GM06990 (cell line): Measurements from ENCODE around the gene FAM20C.

Experiments used
- DNase-seq: peaks from one replicate; pipeline ENCODE4 v3.0.0-alpha.2; 2011; ENCODE audit not compliant: insufficient read length; ENCODE audit errors: extremely low read depth
- H3K27me3 ChIP-seq: replicated peaks from 2 replicates; pipeline ENCODE4 v1.6.0; 2011; ENCODE audit warnings: low read length; ENCODE audit not compliant: control insufficient read depth, insufficient read depth
- H3K36me3 ChIP-seq: 2 replicates; pipeline ENCODE4 v1.5.1; 2011; ENCODE audit warnings: low read length; ENCODE audit not compliant: control insufficient read depth, insufficient read depth
- H3K4me3 ChIP-seq: replicated peaks from 2 replicates; pipeline ENCODE4 v1.5.1; 2011; ENCODE audit warnings: low read depth, mild to moderate bottlenecking, control low read depth, low read length
- TF ChIP-seq, protein P1 (sequence below): IDR thresholded peaks from 2 replicates; pipeline ENCODE4 v1.5.1; 2011; ENCODE audit warnings: low read length, control low read depth, mild to moderate bottlenecking, inconsistent platforms; ENCODE audit not compliant: insufficient read depth, poor library complexity, severe bottlenecking

The FAM20C gene

DNA sequence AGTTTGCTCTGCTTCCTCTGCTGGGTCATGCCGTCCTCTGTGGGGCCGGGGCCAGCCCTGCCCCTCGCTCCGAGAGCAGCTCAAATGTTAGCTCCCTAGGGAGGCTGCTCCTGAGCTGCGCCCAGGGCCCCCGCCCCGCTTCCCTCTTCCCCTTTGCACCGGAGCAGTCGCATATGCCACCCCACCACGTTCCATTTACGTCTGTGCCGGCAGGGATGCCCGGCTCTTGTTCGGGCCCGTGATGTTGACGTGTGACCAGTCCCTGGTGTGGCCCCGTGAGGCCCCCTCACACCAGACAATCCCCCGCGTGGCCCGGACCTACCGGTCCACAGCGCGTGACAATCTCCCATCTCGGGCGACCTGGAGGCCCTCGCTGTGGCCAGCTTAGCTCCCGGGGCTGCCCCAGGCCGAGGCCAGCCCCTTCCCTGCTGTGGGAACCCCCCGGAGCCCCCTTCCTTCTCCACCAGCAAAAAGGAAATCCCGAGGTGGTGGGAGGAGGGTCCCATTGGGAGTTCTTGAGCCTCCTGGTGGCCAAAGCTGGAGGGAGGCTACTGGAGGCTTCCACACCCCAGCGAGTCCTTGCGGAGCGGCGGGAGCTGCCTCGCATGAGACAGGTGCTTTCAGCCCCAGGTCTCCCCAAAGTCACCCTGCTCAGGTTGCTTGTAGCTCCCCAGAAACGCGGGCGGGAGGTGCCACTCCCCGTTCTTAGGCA lies 15.2 kb downstream of the FAM20C start:
- Histone ChIP-seq H3K27me3 (no peaks in the 10 kb centered on the region), H3K36me3 (no peaks in the 10 kb centered on the region), H3K4me3 (no peak overlapping the region)
- TF ChIP-seq, protein P1, sequence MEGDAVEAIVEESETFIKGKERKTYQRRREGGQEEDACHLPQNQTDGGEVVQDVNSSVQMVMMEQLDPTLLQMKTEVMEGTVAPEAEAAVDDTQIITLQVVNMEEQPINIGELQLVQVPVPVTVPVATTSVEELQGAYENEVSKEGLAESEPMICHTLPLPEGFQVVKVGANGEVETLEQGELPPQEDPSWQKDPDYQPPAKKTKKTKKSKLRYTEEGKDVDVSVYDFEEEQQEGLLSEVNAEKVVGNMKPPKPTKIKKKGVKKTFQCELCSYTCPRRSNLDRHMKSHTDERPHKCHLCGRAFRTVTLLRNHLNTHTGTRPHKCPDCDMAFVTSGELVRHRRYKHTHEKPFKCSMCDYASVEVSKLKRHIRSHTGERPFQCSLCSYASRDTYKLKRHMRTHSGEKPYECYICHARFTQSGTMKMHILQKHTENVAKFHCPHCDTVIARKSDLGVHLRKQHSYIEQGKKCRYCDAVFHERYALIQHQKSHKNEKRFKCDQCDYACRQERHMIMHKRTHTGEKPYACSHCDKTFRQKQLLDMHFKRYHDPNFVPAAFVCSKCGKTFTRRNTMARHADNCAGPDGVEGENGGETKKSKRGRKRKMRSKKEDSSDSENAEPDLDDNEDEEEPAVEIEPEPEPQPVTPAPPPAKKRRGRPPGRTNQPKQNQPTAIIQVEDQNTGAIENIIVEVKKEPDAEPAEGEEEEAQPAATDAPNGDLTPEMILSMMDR = no peak
- no peak for DNase-seq

DNA sequence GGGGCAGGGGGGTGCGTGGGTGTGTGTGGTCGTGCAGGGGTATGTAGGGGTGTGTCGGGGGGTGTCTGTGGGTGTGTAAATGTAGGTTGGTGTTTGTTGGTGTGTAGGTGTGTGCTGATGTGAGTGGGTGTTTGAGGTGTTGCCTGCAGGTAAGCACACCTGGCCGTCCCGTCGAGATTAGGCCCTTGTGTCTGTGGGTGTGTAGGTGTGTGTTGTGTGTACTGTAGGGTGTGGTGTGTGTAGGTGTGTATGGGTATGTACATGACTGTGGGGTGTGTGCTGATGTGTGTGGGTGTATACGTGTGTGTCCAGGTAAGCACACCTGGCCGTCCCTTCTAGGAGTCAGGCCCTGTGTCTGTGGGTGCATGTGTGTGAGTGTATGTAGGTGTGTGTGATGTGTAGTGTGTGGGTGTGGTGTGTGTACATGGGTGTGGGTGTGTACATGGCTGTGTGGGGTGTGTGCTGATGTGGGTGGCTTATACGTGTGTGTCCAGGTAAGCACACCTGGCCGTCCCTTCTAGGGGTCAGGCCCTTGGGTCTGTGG lies 15.8 kb downstream of the FAM20C start:
- no peak overlapping the region for H3K4me3 ChIP-seq
- no peak for DNase-seq
- H3K27me3 ChIP-seq = no peaks in the 10 kb centered on the region
- TF ChIP-seq, protein P1 = no peak
- H3K36me3 ChIP-seq = no peaks in the 10 kb centered on the region

DNA sequence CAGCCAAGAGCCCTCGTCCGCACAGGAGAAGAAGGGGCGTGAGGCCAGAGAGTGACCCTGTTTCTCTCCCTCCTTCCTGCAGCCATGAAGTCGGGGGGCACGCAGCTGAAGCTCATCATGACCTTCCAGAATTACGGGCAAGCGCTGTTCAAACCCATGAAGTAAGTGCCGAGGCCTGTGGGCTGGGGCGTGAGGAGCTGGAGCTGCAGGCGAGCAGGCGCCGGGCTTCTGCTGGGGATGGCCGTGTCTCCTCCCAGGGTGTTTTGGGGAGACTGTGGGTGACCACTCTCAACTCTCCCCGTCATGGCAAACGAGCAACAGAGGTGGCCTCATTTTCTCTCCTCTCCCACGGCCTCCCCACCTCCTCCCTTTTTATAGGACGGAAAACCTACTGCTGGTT lies 16.4 kb downstream of the FAM20C start:
- TF ChIP-seq, protein P1 = no peak
- no peaks in the 10 kb centered on the region for H3K36me3 ChIP-seq
- DNase-seq = no peak
- H3K4me3 ChIP-seq = no peak overlapping the region
- H3K27me3 ChIP-seq = no peaks in the 10 kb centered on the region

DNA sequence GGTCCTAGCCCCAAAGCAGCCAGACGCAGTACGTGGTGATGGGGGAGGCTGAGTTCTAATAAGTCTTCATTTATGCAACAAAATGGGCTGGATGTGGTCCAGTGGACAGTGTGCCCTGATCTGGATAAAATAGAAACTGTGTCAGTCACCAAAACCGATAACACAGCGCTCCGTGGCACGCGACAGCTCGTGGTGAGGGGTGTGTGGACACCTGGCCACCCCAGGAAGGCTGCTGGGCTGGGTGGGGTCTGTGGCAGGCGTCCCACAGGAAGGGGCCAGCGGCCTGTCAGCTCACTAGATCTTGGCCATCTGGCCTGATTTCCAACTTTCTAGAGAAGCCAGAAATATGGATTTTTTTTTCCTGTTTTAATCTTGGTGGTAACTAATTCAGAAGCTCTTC lies 17.0 kb downstream of the FAM20C start:
- no peak for DNase-seq
- no peaks in the 10 kb centered on the region for H3K36me3 ChIP-seq
- H3K4me3 ChIP-seq = no peak overlapping the region
- H3K27me3 ChIP-seq = no peaks in the 10 kb centered on the region
- TF ChIP-seq, protein P1 = no peak

DNA sequence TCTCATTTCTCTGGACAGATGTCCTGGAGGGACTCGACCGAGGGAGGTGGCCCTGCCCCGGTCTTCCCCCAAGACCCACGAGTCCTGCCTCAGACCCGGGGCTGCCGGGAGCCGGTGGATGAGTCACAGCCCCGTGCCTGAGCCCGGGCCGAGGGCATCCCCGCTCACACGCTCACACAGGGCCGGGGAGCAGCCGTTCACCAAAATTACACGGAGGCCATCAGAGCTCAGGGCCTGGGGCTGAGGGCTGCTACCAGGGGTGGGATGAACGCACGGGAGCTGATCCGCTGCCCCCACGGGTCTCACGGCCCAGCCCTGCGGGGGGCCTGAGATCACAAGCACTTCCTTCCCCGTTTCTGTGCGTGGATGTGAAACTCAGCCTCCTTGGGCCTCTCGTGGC lies 17.5 kb downstream of the FAM20C start:
- DNase-seq = no peak
- TF ChIP-seq, protein P1 = no peak
- Histone ChIP-seq H3K27me3 (no peaks in the 10 kb centered on the region), H3K4me3 (no peak overlapping the region), H3K36me3 (no peaks in the 10 kb centered on the region)
